Common myeloid progenitor, CD34-positive (primary cell): ENCODE measurements around the gene ATP2A1.

Source experiments
- CTCF ChIA-PET: fragments of 350-600 bp; sonication (Branson Sonifier 250); formaldehyde crosslinking; loops from one replicate; lab custom pipeline; 2021; ENCODE audit warnings: antibody characterized with exemption; lab: Charles Lee
- POLR2A ChIA-PET: fragments of 350-600 bp; sonication (Branson Sonifier 250); formaldehyde crosslinking; loops from one replicate; lab custom pipeline; 2021; ENCODE audit warnings: antibody characterized with exemption; lab: Charles Lee
- DNase-seq, 3 donors: peaks; one replicate each; pipeline versions ENCODE4 v3.0.0 to v3.0.0-alpha.2; 2013
- H3K27ac ChIP-seq, 2 experiments: 1 replicate in 1 of 2; 2 replicates in 1 of 2; pipeline ENCODE4 v1.7.0; 2013; ENCODE audit warnings: inconsistent platforms in 2 of 2, low read length in 2 of 2, mild to moderate bottlenecking in 2 of 2, low read depth in 1 of 2, moderate library complexity in 1 of 2; ENCODE audit not compliant: severe bottlenecking in 2 of 2, insufficient read depth in 1 of 2, poor library complexity in 1 of 2
- H3K27me3 ChIP-seq, 5 experiments: replicated peaks in 2 of 5; 1 replicate in 3 of 5; 2 replicates in 2 of 5; pipeline versions ENCODE4 v1.6.1 to v1.7.0; 2013; ENCODE audit warnings: low read length in 4 of 5, mild to moderate bottlenecking in 2 of 5, moderate library complexity in 2 of 5, inconsistent platforms in 1 of 5; ENCODE audit not compliant: insufficient read depth in 5 of 5, control insufficient read depth in 4 of 5
- H3K36me3 ChIP-seq, 4 experiments: 1 replicate in 2 of 4; 2 replicates in 2 of 4; pipeline versions ENCODE4 v1.6.1 to v1.7.0; 2013; ENCODE audit warnings: low read length in 3 of 4, control low read depth in 1 of 4, mild to moderate bottlenecking in 1 of 4; ENCODE audit not compliant: control insufficient read depth in 4 of 4, insufficient read depth in 4 of 4
- H3K4me1 ChIP-seq, 4 experiments: 1 replicate in 3 of 4; 2 replicates in 1 of 4; pipeline versions ENCODE4 v1.6.1 to v1.7.1; 2013; ENCODE audit warnings: low read length in 3 of 4, mild to moderate bottlenecking in 3 of 4, control low read depth in 1 of 4, inconsistent platforms in 1 of 4, moderate library complexity in 1 of 4; ENCODE audit not compliant: control insufficient read depth in 4 of 4, insufficient read depth in 4 of 4; ENCODE audit errors: control extremely low read depth in 1 of 4
- H3K4me3 ChIP-seq, 7 experiments: 1 replicate in 4 of 7; 2 replicates in 3 of 7; pipeline versions ENCODE4 v1.5.1 to v1.7.0; 2013; ENCODE audit warnings: mild to moderate bottlenecking in 7 of 7, low read length in 6 of 7, moderate library complexity in 6 of 7, inconsistent platforms in 2 of 7, low read depth in 2 of 7, control low read depth in 1 of 7; ENCODE audit not compliant: insufficient read depth in 4 of 7, control insufficient read depth in 1 of 7; ENCODE audit errors: extremely low read depth in 1 of 7
- H3K9me3 ChIP-seq, 5 experiments: 1 replicate in 4 of 5; 2 replicates in 1 of 5; pipeline versions ENCODE4 v1.6.1 to v1.7.1; 2013; ENCODE audit warnings: low read length in 4 of 5, mild to moderate bottlenecking in 2 of 5, inconsistent platforms in 1 of 5, low read depth in 1 of 5, moderate library complexity in 1 of 5; ENCODE audit not compliant: control insufficient read depth in 4 of 5, insufficient read depth in 2 of 5; ENCODE audit errors: control extremely low read depth in 1 of 5
- WGBS: methylation state at CpG from one replicate; pipeline ENCODE4 v1.1.5; 2013; ENCODE audit not compliant: insufficient coverage; 5-methylcytosine and 5-hydroxymethylcytosine counted together

ATP2A1 gene

GRCh38 chr16:28912558-28912957 is 34.3 kb downstream of the ATP2A1 start:
- Histone ChIP-seq H3K27ac (no peak overlapping the region), H3K27me3 (no peaks in the 10 kb centered on the region), H3K9me3 (no peaks in the 10 kb centered on the region), H3K4me3 (no peak overlapping the region), H3K4me1 (no peaks in the 10 kb centered on the region), H3K36me3 (peaks cover 7 to 65% (median 35%) of the 10 kb centered on the region in 4 experiments)
- DNase-seq = no peak
- POLR2A ChIA-PET = no interaction called here
- CTCF ChIA-PET = interaction anchor here (0.8 to 2.7 kb wide), 2 partner anchors 9 to 32 kb away, joined by 3 to 13 read pairs; no protein-coding TSS in a partner anchor
- WGBS = 99% methylated on average over 11 of the region's 12 CpGs

GRCh38 chr16:28913946-28914724 is 35.8 kb downstream of the ATP2A1 start:
- Histone ChIP-seq H3K36me3 (peaks cover 5 to 66% (median 32%) of the 10 kb centered on the region in 4 experiments), H3K9me3 (no peaks in the 10 kb centered on the region), H3K4me3 (no peak overlapping the region), H3K27me3 (no peaks in the 10 kb centered on the region), H3K4me1 (no peaks in the 10 kb centered on the region), H3K27ac (no peak overlapping the region)
- POLR2A ChIA-PET = interaction anchor here (0.6 to 0.9 kb wide), 2 partner anchors 11 to 29 kb away, joined by 3 to 4 read pairs; partner anchors contain the start of gene RABEP2
- WGBS = 95% methylated on average over 17 of the region's 29 CpGs
- CTCF ChIA-PET = interaction anchor here (1.1 to 3.7 kb wide), 2 partner anchors 19 to 31 kb away, joined by 4 to 24 read pairs; no protein-coding TSS in a partner anchor
- DNase-seq = no peak

- CTCF ChIA-PET = interaction anchor here (1.1 to 3.7 kb wide), 2 partner anchors 18 to 30 kb away, joined by 4 to 24 read pairs; no protein-coding TSS in a partner anchor
Observed at GRCh38 chr16:28915181-28915580, 36.9 kb downstream of the ATP2A1 start.

GRCh38 chr16:28917095-28917494 is 38.8 kb downstream of the ATP2A1 start:
- peaks cover 5 to 66% (median 27%) of the 10 kb centered on the region in 4 experiments for H3K36me3 ChIP-seq
- no peaks in the 10 kb centered on the region for H3K9me3 ChIP-seq
- peak in 2 of 3 donors; percentile 37 to 52 for DNase-seq
- H3K4me1 ChIP-seq = no peaks in the 10 kb centered on the region
- no peak overlapping the region for H3K4me3 ChIP-seq
- no peaks in the 10 kb centered on the region for H3K27me3 ChIP-seq
- H3K27ac ChIP-seq = no peak overlapping the region
- 89% methylated on average over 6 of the region's 7 CpGs for WGBS
- CTCF ChIA-PET = interaction anchor here (0.9 to 3.7 kb wide), 4 partner anchors 9 to 28 kb away, joined by 3 to 24 read pairs (median 3); no protein-coding TSS in a partner anchor
- POLR2A ChIA-PET = no interaction called here

More at GRCh38 chr16:28915181-28915580, 36.9 kb downstream of the ATP2A1 start:
- POLR2A ChIA-PET = no interaction called here
- Histone ChIP-seq H3K36me3 (peaks cover 5 to 69% (median 35%) of the 10 kb centered on the region in 4 experiments), H3K27ac (no peak overlapping the region), H3K4me1 (no peaks in the 10 kb centered on the region), H3K4me3 (no peak overlapping the region), H3K27me3 (no peaks in the 10 kb centered on the region), H3K9me3 (no peaks in the 10 kb centered on the region)
- no peak for DNase-seq

- H3K9me3 ChIP-seq = no peaks in the 10 kb centered on the region
- ChIA-PET POLR2A (no interaction called here), CTCF (interaction anchor here (1.3 to 2.0 kb wide), 4 partner anchors 23 to 29 kb away, joined by 3 to 6 read pairs (median 4); no protein-coding TSS in a partner anchor)
- no peaks in the 10 kb centered on the region for H3K27me3 ChIP-seq
- no peak for DNase-seq
- WGBS = 100% methylated on average over 1 of the region's 3 CpGs
- no peak overlapping the region for H3K4me3 ChIP-seq
- no peak overlapping the region for H3K27ac ChIP-seq
- peaks cover 5 to 62% (median 31%) of the 10 kb centered on the region in 4 experiments for H3K36me3 ChIP-seq
- H3K4me1 ChIP-seq = peaks cover 0 to 3% (median 0%) of the 10 kb centered on the region in 4 experiments
Observed at GRCh38 chr16:28918698-28919097, 40.4 kb downstream of the ATP2A1 start.

GRCh38 chr16:28923231-28923587 is 44.9 kb downstream of the ATP2A1 start:
- Histone ChIP-seq H3K9me3 (no peaks in the 10 kb centered on the region), H3K27ac (no peak overlapping the region), H3K27me3 (no peaks in the 10 kb centered on the region), H3K4me1 (peaks cover 0 to 17% (median 10%) of the 10 kb centered on the region in 4 experiments), H3K36me3 (peaks cover 0 to 30% (median 17%) of the 10 kb centered on the region in 4 experiments), H3K4me3 (no peak overlapping the region)
- CTCF ChIA-PET = interaction anchor here (1.4 to 2.7 kb wide), 4 partner anchors 13 to 59 kb away, joined by 4 to 8 read pairs (median 7); partner anchors contain the start of genes ATP2A1 and SH2B1
- POLR2A ChIA-PET = no interaction called here
- no CpG with 5 or more reads among the region's 3 CpGs for WGBS
- no peak for DNase-seq
